Islet precursor cell (in vitro differentiated cells): ENCODE measurements around the gene MAN1C1.

Experiments
- DNase-seq: peaks from one replicate; pipeline ENCODE4 v3.0.0-alpha.2; 2018

MAN1C1 gene

GRCh38 chr1:25700626-25701025, 84.0 kb downstream of the MAN1C1 start:
- no peak for DNase-seq

GRCh38 chr1:25701030-25701785, 84.6 kb downstream of the MAN1C1 start:
- no peak for DNase-seq

- no peak for DNase-seq
Observed at GRCh38 chr1:25702101-25702775, 85.6 kb downstream of the MAN1C1 start.

- DNase-seq = no peak
Observed at GRCh38 chr1:25703041-25703440, 86.5 kb downstream of the MAN1C1 start.

- DNase-seq = no peak
Observed at GRCh38 chr1:25703671-25704266, 87.2 kb downstream of the MAN1C1 start.

- DNase-seq = no peak
Observed at GRCh38 chr1:25704267-25704691, 87.7 kb downstream of the MAN1C1 start.

- no peak for DNase-seq
Observed at GRCh38 chr1:25705699-25706098, 89.1 kb downstream of the MAN1C1 start.

GRCh38 chr1:25706146-25707089, 89.8 kb downstream of the MAN1C1 start:
- peak; percentile 29 for DNase-seq

GRCh38 chr1:25707280-25708016, 90.9 kb downstream of the MAN1C1 start:
- DNase-seq = peak; percentile 87

GRCh38 chr1:25710583-25711347, 94.2 kb downstream of the MAN1C1 start:
- DNase-seq = no peak

- DNase-seq = peak; percentile 44
Observed at GRCh38 chr1:25711555-25712298, 95.1 kb downstream of the MAN1C1 start.

GRCh38 chr1:25712299-25712970, 95.8 kb downstream of the MAN1C1 start:
- DNase-seq = peak; percentile 31

GRCh38 chr1:25713961-25714360, 97.4 kb downstream of the MAN1C1 start:
- DNase-seq = no peak

GRCh38 chr1:25714372-25714931, 97.9 kb downstream of the MAN1C1 start:
- DNase-seq = no peak

GRCh38 chr1:25715888-25716287, 99.3 kb downstream of the MAN1C1 start:
- no peak for DNase-seq

GRCh38 chr1:25716320-25716719, 99.7 kb downstream of the MAN1C1 start:
- DNase-seq = no peak

GRCh38 chr1:25718732-25719131, 102.1 kb downstream of the MAN1C1 start:
- no peak for DNase-seq

GRCh38 chr1:25720624-25721023, 104.0 kb downstream of the MAN1C1 start:
- DNase-seq = no peak

GRCh38 chr1:25723250-25723880, 106.8 kb downstream of the MAN1C1 start:
- DNase-seq = no peak
